H1 (cell line): Measurements from ENCODE around the gene IQUB. TPM values are rescaled to one million over a fixed set of nuclear protein-coding genes. Genes with fewer than 3 reads are reported as not detected.

Experiments used
- CTCF ChIA-PET: fragments of 300-600 bp; sonication (Branson Sonifier 250); formaldehyde crosslinking; loops from one replicate; lab custom pipeline; 2021; ENCODE audit not compliant: partially characterized antibody; lab: Charles Lee
- POLR2A ChIA-PET: fragments of 300-600 bp; sonication (Branson Sonifier 250); formaldehyde crosslinking; loops from one replicate; lab custom pipeline; 2021; ENCODE audit warnings: inconsistent platforms; ENCODE audit not compliant: partially characterized antibody; lab: Charles Lee
- DNase-seq, 2 experiments: peaks; one replicate each; pipeline versions ENCODE4 v3.0.0 to v3.0.0-alpha.2; 2010 to 2022; ENCODE audit warnings: low spot score in 2 of 2, low read depth in 1 of 2, mixed read lengths in 1 of 2
- FAIRE-seq: peaks from 2 replicates; lab custom pipeline; 2011; peaks lifted over from hg19 to GRCh38; lab: Jason Lieb, UNC
- H2AFZ ChIP-seq: 2 replicates; pipeline ENCODE4 v1.8.1; 2012; ENCODE audit warnings: low read length, inconsistent platforms
- H2AK5ac ChIP-seq: 2 replicates; pipeline ENCODE4 v1.6.1; 2013; ENCODE audit warnings: low read depth, low read length
- H2BK120ac ChIP-seq: replicated peaks from 2 replicates; pipeline ENCODE3; 2013; ENCODE audit warnings: low read depth, low read length, inconsistent platforms
- H2BK12ac ChIP-seq: 2 replicates; pipeline ENCODE4 v1.6.1; 2013; ENCODE audit warnings: low read depth, low read length
- H2BK15ac ChIP-seq: 2 replicates; pipeline ENCODE4 v1.6.1; 2013; ENCODE audit warnings: low read length
- H2BK20ac ChIP-seq: 2 replicates; pipeline ENCODE4 v1.6.1; 2013; ENCODE audit warnings: low read length
- H2BK5ac ChIP-seq: 2 replicates; pipeline ENCODE4 v1.6.1; 2013; ENCODE audit warnings: low read depth, low read length
- H3K14ac ChIP-seq: 2 replicates; pipeline ENCODE4 v1.6.1; 2013; ENCODE audit warnings: inconsistent platforms; ENCODE audit not compliant: insufficient read length
- H3K18ac ChIP-seq: 2 replicates; pipeline ENCODE4 v1.6.1; 2013; ENCODE audit warnings: low read length; ENCODE audit errors: extremely low read depth
- H3K23ac ChIP-seq: 2 replicates; pipeline ENCODE4 v1.6.1; 2013; ENCODE audit warnings: inconsistent platforms; ENCODE audit not compliant: insufficient read length
- H3K23me2 ChIP-seq: 2 replicates; pipeline ENCODE4 v1.6.1; 2013; ENCODE audit warnings: low read depth, low read length
- H3K27ac ChIP-seq: 2 replicates; pipeline ENCODE4 v1.6.1; 2011; ENCODE audit warnings: low read depth, low read length, inconsistent platforms
- H3K27me3 ChIP-seq, 4 experiments: replicated peaks in 1 of 4; 1 replicate in 1 of 4; 2 replicates in 3 of 4; pipeline versions ENCODE4 v1.6.1 to v1.8.1; 2011 to 2013; ENCODE audit warnings: low read length in 3 of 4, mild to moderate bottlenecking in 3 of 4, inconsistent platforms in 2 of 4, mixed read lengths in 2 of 4, moderate library complexity in 1 of 4; ENCODE audit not compliant: control insufficient read depth in 3 of 4, insufficient read depth in 3 of 4; ENCODE audit errors: extremely low read depth in 1 of 4
- H3K36me3 ChIP-seq, 4 experiments: 2 replicates each; pipeline versions ENCODE4 v1.6.1 to v1.8.1; 2011 to 2013; ENCODE audit warnings: mild to moderate bottlenecking in 4 of 4, low read length in 3 of 4, moderate library complexity in 2 of 4, control low read depth in 1 of 4, inconsistent platforms in 1 of 4; ENCODE audit not compliant: insufficient read depth in 4 of 4, control insufficient read depth in 2 of 4
- H3K4ac ChIP-seq: replicated peaks from 2 replicates; pipeline ENCODE3; 2013; ENCODE audit warnings: low read length, low read depth, mixed read lengths, inconsistent platforms; ENCODE audit not compliant: insufficient read length
- H3K4me1 ChIP-seq, 4 experiments: replicated peaks in 1 of 4; 1 replicate in 1 of 4; 2 replicates in 3 of 4; pipeline versions ENCODE4 v1.6.1 to v1.8.1; 2011 to 2013; ENCODE audit warnings: low read length in 3 of 4, inconsistent platforms in 2 of 4, mixed read lengths in 1 of 4; ENCODE audit not compliant: insufficient read depth in 4 of 4, control insufficient read depth in 3 of 4
- H3K4me2 ChIP-seq, 2 experiments: 2 replicates each; pipeline versions ENCODE4 v1.6.1 to v1.8.1; 2011 to 2013; ENCODE audit warnings: low read depth in 2 of 2, low read length in 2 of 2, control low read depth in 1 of 2, inconsistent platforms in 1 of 2, mild to moderate bottlenecking in 1 of 2; ENCODE audit not compliant: insufficient read depth in 1 of 2
- H3K4me3 ChIP-seq, 4 experiments: fragments of 200-600, 300-600 bp in 1 of 4; sonication (generic), shearing (Covaris generic), sonication (Bioruptor Twin) in 1 of 4; 2 replicates each; pipeline versions ENCODE4 v1.5.1 to v1.8.1; 2011 to 2016; ENCODE audit warnings: low read length in 4 of 4, low read depth in 3 of 4, control low read depth in 2 of 4, inconsistent platforms in 2 of 4, mild to moderate bottlenecking in 2 of 4, mixed read lengths in 1 of 4, moderate library complexity in 1 of 4; ENCODE audit not compliant: insufficient read depth in 2 of 4; ENCODE audit errors: extremely low read depth in 1 of 4
- H3K56ac ChIP-seq: replicated peaks from 2 replicates; pipeline ENCODE3; 2013; ENCODE audit warnings: low read depth, mild to moderate bottlenecking, mixed read lengths, low read length, inconsistent platforms; ENCODE audit not compliant: insufficient read length
- H3K79me1 ChIP-seq: 2 replicates; pipeline ENCODE4 v1.6.1; 2013; ENCODE audit warnings: low read depth, low read length, control low read depth
- H3K79me2 ChIP-seq, 2 experiments: 2 replicates each; pipeline versions ENCODE4 v1.6.1 to v1.8.1; 2012 to 2013; ENCODE audit warnings: low read length in 2 of 2, mild to moderate bottlenecking in 2 of 2, inconsistent platforms in 1 of 2; ENCODE audit not compliant: insufficient read depth in 2 of 2, control insufficient read depth in 1 of 2
- H3K9ac ChIP-seq, 4 experiments: replicated peaks in 1 of 4; 1 replicate in 1 of 4; 2 replicates in 3 of 4; pipeline versions ENCODE4 v1.6.1 to v1.8.1; 2011 to 2013; ENCODE audit warnings: low read depth in 3 of 4, low read length in 3 of 4, control low read depth in 2 of 4, mild to moderate bottlenecking in 2 of 4, moderate library complexity in 2 of 4, inconsistent platforms in 1 of 4; ENCODE audit errors: extremely low read depth in 1 of 4
- H3K9me3 ChIP-seq, 2 experiments: 2 replicates each; pipeline versions ENCODE4 v1.6.1 to v1.8.1; 2012 to 2013; ENCODE audit warnings: mild to moderate bottlenecking in 2 of 2, moderate library complexity in 2 of 2, control low read depth in 1 of 2, inconsistent platforms in 1 of 2, low read depth in 1 of 2, low read length in 1 of 2, mixed read lengths in 1 of 2; ENCODE audit not compliant: insufficient read depth in 2 of 2
- H4K20me1 ChIP-seq, 2 experiments: replicated peaks in 1 of 2; 2 replicates each; pipeline versions ENCODE3 to v1.8.1; 2011 to 2013; ENCODE audit warnings: inconsistent platforms in 2 of 2, low read length in 2 of 2, mild to moderate bottlenecking in 1 of 2; ENCODE audit not compliant: insufficient read depth in 2 of 2, control insufficient read depth in 1 of 2
- H4K5ac ChIP-seq: 2 replicates; pipeline ENCODE4 v1.6.1; 2013; ENCODE audit warnings: low read length, low read depth, mixed read lengths, inconsistent platforms; ENCODE audit not compliant: insufficient read length
- H4K8ac ChIP-seq: 2 replicates; pipeline ENCODE4 v1.8.0; 2013; ENCODE audit warnings: mild to moderate bottlenecking, moderate library complexity, low read length, inconsistent platforms; ENCODE audit not compliant: insufficient read depth; ENCODE audit errors: extremely low read depth
- H4K91ac ChIP-seq: replicated peaks from 2 replicates; pipeline ENCODE3; 2013; ENCODE audit warnings: low read length, mixed read lengths, inconsistent platforms; ENCODE audit not compliant: insufficient read length
- BRCA1 ChIP-seq: IDR thresholded peaks from 2 replicates; pipeline ENCODE4 v1.6.1; 2012; ENCODE audit warnings: low read depth, low read length, improper control_type of control experiment
- CBX5 ChIP-seq: fragments of 300-800, 300-1000 bp; sonication (generic); IDR thresholded peaks from 2 replicates; pipeline ENCODE4 v1.7.1; 2016; ENCODE audit warnings: antibody characterized with exemption, low read length, low read depth
- CHD2 ChIP-seq: IDR thresholded peaks from 2 replicates; pipeline ENCODE4 v1.6.1; 2012; ENCODE audit warnings: low read length, improper control_type of control experiment
- GABPA ChIP-seq: IDR thresholded peaks from 2 replicates; pipeline ENCODE4 v1.6.1; 2011; ENCODE audit warnings: mild to moderate bottlenecking, low read length, moderate library complexity, borderline replicate concordance; ENCODE audit not compliant: insufficient read depth
- JUND ChIP-seq: IDR thresholded peaks from 2 replicates; pipeline ENCODE4 v1.6.1; 2011; ENCODE audit warnings: mild to moderate bottlenecking, improper control_type of control experiment, low read length
- MAFK ChIP-seq: IDR thresholded peaks from 2 replicates; pipeline ENCODE4 v1.6.1; 2012; ENCODE audit warnings: low read depth, mild to moderate bottlenecking, improper control_type of control experiment, low read length
- RBBP5 ChIP-seq: IDR thresholded peaks from 2 replicates; pipeline ENCODE4 v1.7.1; 2012; ENCODE audit warnings: low read depth, mild to moderate bottlenecking, inconsistent platforms, low read length, moderate library complexity, borderline replicate concordance
- RNF2 ChIP-seq: fragments of 200-900, 300-1000 bp; sonication (generic); IDR thresholded peaks from 2 replicates; pipeline ENCODE4 v1.7.1; 2016; ENCODE audit warnings: borderline replicate concordance, low read depth, mild to moderate bottlenecking, antibody characterized with exemption, low read length; ENCODE audit not compliant: poor library complexity, severe bottlenecking; ENCODE audit errors: missing control alignments
- SIX5 ChIP-seq: IDR thresholded peaks from 2 replicates; pipeline ENCODE4 v1.6.1; 2011; ENCODE audit warnings: mild to moderate bottlenecking, low read depth, low read length
- SP2 ChIP-seq: IDR thresholded peaks from 2 replicates; pipeline ENCODE4 v1.6.1; 2012; ENCODE audit warnings: mild to moderate bottlenecking, low read length, inconsistent platforms
- SUZ12 ChIP-seq: fragments of 200-600 bp; sonication (generic); IDR thresholded peaks from 2 replicates; pipeline ENCODE4 v1.6.1; 2012; ENCODE audit warnings: mild to moderate bottlenecking, inconsistent platforms, low read length, moderate library complexity, mixed read lengths
- WGBS, 2 experiments: shearing (Covaris generic) in 1 of 2; methylation state at CpG; one replicate each; pipeline versions ENCODE4 v1.1.6 to v1.1.7; 2013 to 2015; ENCODE audit warnings: low lambda C conversion rate in 2 of 2, mixed read lengths in 2 of 2, inconsistent platforms in 1 of 2, low coverage in 1 of 2, missing lambda C conversion rate in 1 of 2; ENCODE audit not compliant: insufficient replicate concordance in 2 of 2, insufficient coverage in 1 of 2, insufficient read length in 1 of 2; ENCODE audit errors: extremely low coverage in 1 of 2, missing lambda C conversion rate in 1 of 2; 5-methylcytosine and 5-hydroxymethylcytosine counted together
- polyA plus RNA-seq, 7 experiments: library from polyadenylated mRNA; depleted of rRNA in 3 of 7; stranded (reverse) in 5 of 7; unstranded in 2 of 7; fragments of >200 nt in 5 of 7; fragments of 200-250 nt in 2 of 7; gene quantifications; 1 replicate in 5 of 7; 2 replicates in 1 of 7; 4 replicates in 1 of 7; pipeline versions ENCODE4 v1.2.1 to v1.2.3, GENCODE V29; 2011 to 2013; ENCODE audit warnings: missing spikeins in 2 of 7, mixed read lengths in 2 of 7
- total RNA-seq: library from RNA; stranded (reverse); fragmentation: NEBNext Ultra II Directional; extraction: Animal tissue kit (Norgen Biotek cat#: 25700); gene quantifications from 2 replicates; pipeline ENCODE4 v1.2.1, GENCODE V29; 2021
- TF ChIP-seq, protein P1 (sequence below): IDR thresholded peaks from 2 replicates; pipeline ENCODE4 v1.6.1; 2011; ENCODE audit warnings: low read depth, mild to moderate bottlenecking, low read length; ENCODE audit not compliant: insufficient read depth

Gene IQUB
- total and polyA plus RNA-seq, 2 of the 8 experiments (the other 6 are each of a cell fraction or from before 2014, with no cell fraction given), result 0.12 to 0.82 TPM

DNA sequence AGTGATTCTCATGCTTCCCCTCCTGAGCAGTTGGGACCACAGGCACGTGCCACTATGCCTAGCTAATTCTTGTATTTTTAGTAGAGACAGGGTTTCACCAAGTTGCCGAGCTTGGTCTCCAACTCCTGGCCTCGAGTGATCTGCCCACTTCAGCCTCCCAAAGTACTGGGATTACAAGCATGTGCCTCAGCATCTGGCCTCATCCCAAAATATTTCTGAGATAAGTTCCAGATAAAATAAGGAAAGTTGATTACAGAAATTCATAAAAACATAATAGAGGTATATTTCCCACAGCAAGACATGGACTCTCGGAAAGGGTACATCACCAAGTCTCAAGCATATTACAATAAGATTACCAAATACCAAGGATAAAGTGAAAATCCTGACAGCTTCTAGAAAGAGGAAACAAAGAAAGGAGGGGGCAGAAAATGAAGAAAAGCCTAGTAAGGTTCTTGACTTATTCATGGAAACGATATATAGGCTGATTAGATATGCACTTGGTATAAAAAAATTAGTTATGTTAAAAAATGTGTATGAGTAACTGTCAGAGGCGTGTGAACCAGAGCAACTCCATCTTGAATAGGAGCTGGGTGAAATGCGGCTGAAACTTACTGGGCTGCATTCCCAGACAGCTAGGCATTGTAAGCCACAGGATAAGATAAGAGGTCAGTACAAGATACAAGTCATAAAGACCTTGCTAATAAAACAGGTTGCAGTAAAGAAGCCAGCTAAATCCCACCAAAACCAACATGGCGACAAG is 35.0 kb downstream of the IQUB start:
- no peak overlapping the region for H4K91ac ChIP-seq
- WGBS, 2 experiments, result 85% methylated on average over 8 of the region's 8 CpGs; no CpG with 5 or more reads in 1 of the 2 experiments
- no peak overlapping the region for H2BK20ac ChIP-seq
- no peak overlapping the region for H3K4me2 ChIP-seq
- CTCF ChIA-PET, result interaction anchor here (0.9 to 1.8 kb wide), 2 partner anchors 12 to 40 kb away, joined by 4 to 6 read pairs; no protein-coding TSS in a partner anchor
- H3K79me1 ChIP-seq, result no peaks in the 10 kb centered on the region
- no peak overlapping the region for H3K56ac ChIP-seq
- H4K8ac ChIP-seq, result no peak overlapping the region
- H3K23me2 ChIP-seq, result no peaks in the 10 kb centered on the region
- H3K4me1 ChIP-seq, result peaks cover 0 to 6% (median 0%) of the 10 kb centered on the region in 4 experiments; a peak in 2 of 7 replicates
- no peaks in the 10 kb centered on the region for H3K79me2 ChIP-seq
- POLR2A ChIA-PET, result no interaction called here
- H3K23ac ChIP-seq, result no peak overlapping the region
- no peak overlapping the region for H2BK12ac ChIP-seq
- H2BK5ac ChIP-seq, result no peak overlapping the region
- H3K9ac ChIP-seq, result no peak overlapping the region
- no peak overlapping the region for H3K14ac ChIP-seq
- H3K18ac ChIP-seq, result no peak overlapping the region
- no peak overlapping the region for H2BK15ac ChIP-seq
- no peak overlapping the region for H2AFZ ChIP-seq
- H3K9me3 ChIP-seq, result 0 out of 4 replicates have a peak, but pooled peaks cover under 1 to 1% of the 10 kb centered on the region in 2 experiments
- H3K4ac ChIP-seq, result no peak overlapping the region
- no peak overlapping the region for H3K4me3 ChIP-seq
- DNase-seq, result no peak
- no peak overlapping the region for H2BK120ac ChIP-seq
- no peaks in the 10 kb centered on the region for H4K20me1 ChIP-seq
- H3K27ac ChIP-seq, result no peak overlapping the region
- H3K36me3 ChIP-seq, result no peaks in the 10 kb centered on the region
- H4K5ac ChIP-seq, result no peak overlapping the region
- no peak for FAIRE-seq
- no peaks in the 10 kb centered on the region for H3K27me3 ChIP-seq
- H2AK5ac ChIP-seq, result no peak overlapping the region
- TF ChIP-seq MAFK (no peak), CBX5 (no peak), JUND (no peak), GABPA (no peak), BRCA1 (no peak), SUZ12 (no peak), RNF2 (no peak), SIX5 (no peak), SP2 (no peak), RBBP5 (no peak), CHD2 (no peak)
- TF ChIP-seq, protein P1, sequence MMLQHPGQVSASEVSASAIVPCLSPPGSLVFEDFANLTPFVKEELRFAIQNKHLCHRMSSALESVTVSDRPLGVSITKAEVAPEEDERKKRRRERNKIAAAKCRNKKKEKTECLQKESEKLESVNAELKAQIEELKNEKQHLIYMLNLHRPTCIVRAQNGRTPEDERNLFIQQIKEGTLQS, result no peak
